MV-4-11 (cell line): ENCODE measurements around the gene FAM200B.

ENCODE experiments used
- DNase-seq: peaks from one replicate; lab custom pipeline; 2025; lab: John Stamatoyannopoulos, UW

The FAM200B gene

GRCh38 chr4:15668566-15669435, 12.8 kb upstream of the FAM200B start:
- no peak for DNase-seq

- no peak for DNase-seq
These were observed 11.1 kb upstream of the FAM200B start for GRCh38 chr4:15670576-15670975.

DNA sequence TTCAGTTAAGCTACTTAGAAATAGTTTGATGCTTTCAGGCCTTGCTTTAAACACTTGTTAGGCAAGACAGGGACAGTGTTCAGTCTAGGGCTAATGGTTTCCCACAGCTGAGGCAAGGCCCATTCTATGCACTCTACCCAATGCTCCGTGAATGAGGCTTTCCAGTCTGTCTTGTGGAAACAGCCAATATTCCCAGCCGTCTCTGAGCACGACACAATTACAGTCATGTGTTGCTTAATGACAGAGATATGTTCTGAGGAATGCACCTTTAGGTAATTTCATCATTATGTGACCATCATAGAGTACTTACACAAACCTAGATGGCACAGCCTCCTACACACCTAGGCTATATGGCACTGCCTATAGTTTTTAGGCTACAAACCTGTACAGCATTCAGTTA, 9.5 kb upstream of the FAM200B start:
- no peak for DNase-seq

- DNase-seq: no peak
These were observed 8.3 kb upstream of the FAM200B start for GRCh38 chr4:15673337-15673736.

DNA sequence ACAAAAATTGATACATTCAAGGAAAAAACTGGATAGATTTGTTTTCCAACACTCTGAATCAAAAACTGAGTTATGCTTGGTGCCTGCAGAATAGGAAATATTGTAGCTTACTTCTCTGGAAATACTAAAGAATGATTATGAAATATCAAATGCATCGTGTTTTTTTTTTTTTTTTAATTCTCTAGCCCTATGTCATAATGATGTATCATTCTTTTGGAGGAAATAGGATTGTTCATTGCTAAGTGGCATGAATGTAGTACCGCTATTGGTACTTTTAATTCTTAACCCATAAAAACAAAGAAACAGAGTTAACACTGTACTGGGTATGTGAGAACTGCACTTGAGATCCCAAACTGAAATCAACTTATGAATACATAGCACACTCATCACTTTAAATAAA, 7.6 kb upstream of the FAM200B start:
- DNase-seq: no peak

DNA sequence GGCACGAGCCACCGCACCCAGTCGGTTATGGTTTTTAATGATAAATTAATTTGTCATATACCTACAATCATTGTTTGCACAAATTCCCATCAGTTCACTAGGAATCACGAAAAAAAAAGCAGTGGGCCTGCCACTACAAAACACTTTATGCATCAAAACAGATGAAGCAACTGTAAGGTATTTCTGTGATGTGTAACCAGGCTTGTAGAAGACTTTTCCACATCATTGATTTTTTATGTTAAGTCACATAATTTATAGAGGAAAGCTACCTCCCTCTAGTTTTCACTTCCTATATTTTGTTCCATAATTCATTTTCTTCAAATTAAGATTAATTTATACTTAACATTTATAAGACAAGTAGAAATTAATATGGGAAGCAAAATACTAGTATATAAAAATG, 6.7 kb upstream of the FAM200B start:
- DNase-seq: no peak

GRCh38 chr4:15675356-15675755, 6.3 kb upstream of the FAM200B start:
- peak; percentile 50 for DNase-seq

GRCh38 chr4:15676039-15676438, 5.6 kb upstream of the FAM200B start:
- DNase-seq: no peak

- no peak for DNase-seq
These were observed 4.7 kb upstream of the FAM200B start for GRCh38 chr4:15676899-15677298.

- DNase-seq: no peak
These were observed 4.1 kb upstream of the FAM200B start for GRCh38 chr4:15677507-15677988.

- DNase-seq: no peak
These were observed 608 bp upstream of the FAM200B start for GRCh38 chr4:15681067-15681371.

- DNase-seq: no peak
These were observed 865 bp downstream of the FAM200B start for GRCh38 chr4:15682242-15683142.

GRCh38 chr4:15683143-15683495, 1.5 kb downstream of the FAM200B start:
- peak; percentile 27 for DNase-seq

DNA sequence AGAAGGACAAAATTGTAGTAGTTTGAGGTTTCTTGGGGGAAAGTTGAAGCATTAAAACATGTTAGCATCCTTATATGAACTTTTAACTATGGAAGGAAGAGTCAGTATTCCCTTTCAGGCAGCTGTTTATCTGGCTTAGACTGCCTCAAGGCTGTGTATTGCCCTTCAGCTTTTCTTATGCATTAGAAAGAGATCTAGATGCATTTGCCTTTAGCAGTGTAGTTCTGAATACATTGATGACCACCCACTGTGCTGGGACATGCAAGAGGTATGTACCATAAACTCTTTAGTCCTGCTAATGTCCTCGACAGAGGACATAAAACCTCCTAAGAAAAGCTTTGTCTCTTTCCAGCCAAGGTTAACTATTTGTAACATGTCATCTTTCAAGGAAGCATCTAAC, 2.9 kb downstream of the FAM200B start:
- DNase-seq: no peak

GRCh38 chr4:15688051-15688450, 6.4 kb downstream of the FAM200B start:
- DNase-seq: no peak

DNA sequence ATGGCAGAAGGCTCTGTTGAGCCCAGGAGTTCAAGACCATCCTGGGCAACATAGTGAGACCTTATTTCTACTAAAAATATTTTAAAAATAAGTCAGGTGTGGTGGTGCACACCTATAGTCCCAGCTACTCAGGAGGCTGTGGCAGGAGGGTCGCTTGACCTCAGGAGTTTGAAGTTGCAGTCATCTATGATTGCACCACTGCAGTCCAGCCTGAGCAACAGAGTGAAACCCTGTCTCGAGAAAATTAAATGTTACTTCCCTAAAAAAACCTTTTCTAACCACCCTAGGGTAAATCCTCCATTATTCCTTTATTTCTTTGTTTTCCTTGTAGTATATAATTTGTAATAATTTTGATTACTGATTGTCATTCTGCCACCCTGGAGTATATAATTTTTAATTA, 7.9 kb downstream of the FAM200B start:
- DNase-seq: peak; percentile 82

- DNase-seq: peak; percentile 81
These were observed 8.6 kb downstream of the FAM200B start for GRCh38 chr4:15690020-15690809.

- DNase-seq: peak; percentile 78
These were observed 9.9 kb downstream of the FAM200B start for GRCh38 chr4:15691346-15692135.

DNA sequence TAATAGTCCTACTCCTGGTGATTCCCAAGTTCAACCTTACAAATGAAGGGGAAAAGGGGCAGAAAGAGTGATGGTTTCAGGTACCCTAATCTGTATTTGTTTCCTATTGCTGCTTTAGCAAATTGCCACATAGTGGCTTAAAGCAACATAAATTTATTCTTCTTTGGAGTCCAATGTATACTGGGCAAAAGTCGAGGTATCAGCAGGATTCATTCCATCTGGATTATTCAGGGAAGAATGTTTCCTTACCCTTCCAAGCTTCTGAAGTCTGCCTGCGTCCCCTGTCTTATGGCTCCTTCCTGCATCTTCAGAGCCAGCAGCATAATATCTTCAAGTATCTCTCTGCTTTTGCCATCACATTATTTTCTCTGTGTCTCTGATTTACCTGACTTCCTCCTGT, 11.0 kb downstream of the FAM200B start:
- DNase-seq: no peak

GRCh38 chr4:15694431-15694830, 12.8 kb downstream of the FAM200B start:
- no peak for DNase-seq

GRCh38 chr4:15695240-15695699, 13.6 kb downstream of the FAM200B start:
- DNase-seq: peak; percentile 21
